IMR-90 (cell line): ENCODE measurements around the gene ZNF26. TPM values are rescaled to one million over a fixed set of nuclear protein-coding genes. Genes with fewer than 3 reads are reported as not detected.

Experiments
- ATAC-seq: fragments of 200-7000 bp; cut with Tn5 transposase; 2 replicates; pipeline ENCODE4 v1.9.1; 2020; ENCODE audit warnings: low read depth, mild to moderate bottlenecking, moderate library complexity
- BruUV-seq: library from RNA; stranded (reverse); fragments of 400-500 nt; replicated peaks from 2 replicates; lab custom pipeline; 2021; lab: Mats Ljungman, UMichigan
- CTCF ChIA-PET: fragments of 300-600 bp; formaldehyde crosslinking; extraction: SDS; loops from one replicate; lab custom pipeline; 2021; ENCODE audit warnings: antibody characterized with exemption; lab: Yijun Ruan, JAX
- POLR2A ChIA-PET: fragments of 300-600 bp; sonication (Branson Sonifier 250); formaldehyde crosslinking; loops from one replicate; lab custom pipeline; 2022; ENCODE audit warnings: antibody characterized with exemption; ENCODE audit not compliant: unreplicated experiment; lab: Charles Lee
- DNase-seq: peaks from one replicate; pipeline ENCODE4 v3.0.0; 2013
- H2AFZ ChIP-seq: replicated peaks from 2 replicates; pipeline ENCODE3; 2013; ENCODE audit warnings: low read length, mild to moderate bottlenecking; ENCODE audit not compliant: poor library complexity
- H2AK5ac ChIP-seq: 2 replicates; pipeline ENCODE4 v1.6.1; 2013; ENCODE audit warnings: low read depth, low read length, inconsistent platforms
- H2AK9ac ChIP-seq: replicated peaks from 2 replicates; pipeline ENCODE3; 2013; ENCODE audit warnings: mild to moderate bottlenecking, low read depth, low read length, moderate library complexity; ENCODE audit not compliant: poor library complexity
- H2BK120ac ChIP-seq: 2 replicates; pipeline ENCODE4 v1.6.1; 2013; ENCODE audit warnings: low read depth, low read length, inconsistent platforms
- H2BK15ac ChIP-seq: 3 replicates; pipeline ENCODE4 v1.6.1; 2013; ENCODE audit warnings: low read depth, low read length, inconsistent platforms
- H2BK20ac ChIP-seq: 2 replicates; pipeline ENCODE4 v1.6.1; 2013; ENCODE audit warnings: low read depth, mild to moderate bottlenecking, inconsistent platforms, low read length, moderate library complexity
- H2BK5ac ChIP-seq: 2 replicates; pipeline ENCODE4 v1.6.1; 2013; ENCODE audit warnings: mild to moderate bottlenecking, low read depth, low read length, inconsistent platforms; ENCODE audit not compliant: poor library complexity, severe bottlenecking
- H3K14ac ChIP-seq: replicated peaks from 2 replicates; pipeline ENCODE4 v1.6.1; 2013; ENCODE audit warnings: low read depth, low read length, inconsistent platforms
- H3K18ac ChIP-seq: 2 replicates; pipeline ENCODE4 v1.6.1; 2013; ENCODE audit warnings: low read depth, low read length, control low read depth
- H3K23ac ChIP-seq: 2 replicates; pipeline ENCODE4 v1.6.1; 2013; ENCODE audit warnings: low read depth, low read length, inconsistent platforms
- H3K27ac ChIP-seq: 2 replicates; pipeline ENCODE4 v1.5.1; 2013; ENCODE audit warnings: mild to moderate bottlenecking, control low read depth, low read length; ENCODE audit not compliant: insufficient read depth
- H3K27me3 ChIP-seq: 2 replicates; pipeline ENCODE4 v1.6.1; 2013; ENCODE audit warnings: low read length; ENCODE audit not compliant: control insufficient read depth, insufficient read depth
- H3K36me3 ChIP-seq: 2 replicates; pipeline ENCODE4 v1.6.1; 2013; ENCODE audit warnings: low read length, mixed read lengths; ENCODE audit not compliant: control insufficient read depth, insufficient read depth
- H3K4ac ChIP-seq: 2 replicates; pipeline ENCODE4 v1.6.1; 2013; ENCODE audit warnings: low read depth, low read length, inconsistent platforms
- H3K4me1 ChIP-seq: 2 replicates; pipeline ENCODE4 v1.6.1; 2013; ENCODE audit warnings: low read length, mixed read lengths; ENCODE audit not compliant: control insufficient read depth, insufficient read depth
- H3K4me2 ChIP-seq: 2 replicates; pipeline ENCODE4 v1.6.1; 2013; ENCODE audit warnings: low read depth, mild to moderate bottlenecking, control low read depth, low read length, moderate library complexity
- H3K4me3 ChIP-seq: 2 replicates; pipeline ENCODE4 v1.5.1; 2013; ENCODE audit warnings: low read depth, mild to moderate bottlenecking, control low read depth, low read length, moderate library complexity; ENCODE audit not compliant: insufficient read depth
- H3K56ac ChIP-seq: 2 replicates; pipeline ENCODE4 v1.6.1; 2013; ENCODE audit warnings: low read length, inconsistent platforms; ENCODE audit not compliant: insufficient read depth; ENCODE audit errors: extremely low read depth
- H3K79me1 ChIP-seq, 2 experiments: 2 replicates each; pipeline ENCODE4 v1.6.1; 2013; ENCODE audit warnings: low read length in 2 of 2, inconsistent platforms in 1 of 2, low read depth in 1 of 2
- H3K9ac ChIP-seq: 2 replicates; pipeline ENCODE4 v1.6.1; 2013; ENCODE audit warnings: low read depth, low read length, control low read depth
- H3K9me1 ChIP-seq: 2 replicates; pipeline ENCODE4 v1.6.1; 2013; ENCODE audit warnings: low read length, inconsistent platforms; ENCODE audit not compliant: insufficient read depth
- H3K9me3 ChIP-seq: 2 replicates; pipeline ENCODE4 v1.6.1; 2013; ENCODE audit warnings: low read length; ENCODE audit not compliant: control insufficient read depth, insufficient read depth
- H4K20me1 ChIP-seq: 2 replicates; pipeline ENCODE4 v1.6.1; 2013; ENCODE audit warnings: low read length, inconsistent platforms; ENCODE audit not compliant: insufficient read depth
- H4K5ac ChIP-seq: 2 replicates; pipeline ENCODE4 v1.6.1; 2013; ENCODE audit warnings: mild to moderate bottlenecking, low read depth, low read length, control low read depth
- H4K8ac ChIP-seq, 2 experiments: 2 replicates each; pipeline ENCODE4 v1.6.1; 2013; ENCODE audit warnings: low read depth in 2 of 2, low read length in 2 of 2, control low read depth in 1 of 2, inconsistent platforms in 1 of 2
- H4K91ac ChIP-seq: 2 replicates; pipeline ENCODE4 v1.6.1; 2013; ENCODE audit warnings: low read depth, low read length, inconsistent platforms; ENCODE audit not compliant: insufficient read depth
- CEBPB ChIP-seq: IDR thresholded peaks from 2 replicates; pipeline ENCODE4 v1.6.1; 2012; ENCODE audit warnings: low read depth, low read length, improper control_type of control experiment
- MAFK ChIP-seq: IDR thresholded peaks from 2 replicates; pipeline ENCODE4 v1.6.1; 2012; ENCODE audit warnings: low read depth, low read length, improper control_type of control experiment
- NFE2L2 ChIP-seq: fragments of 150-350 bp; IDR thresholded peaks from 2 replicates; pipeline ENCODE4 v1.6.1; 2016; ENCODE audit warnings: low read depth, mild to moderate bottlenecking, low read length
- WGBS, 2 experiments: methylation state at CpG; one replicate each; pipeline versions ENCODE4 v1.1.5 to v1.1.7; 2013; ENCODE audit warnings: missing lambda C conversion rate in 2 of 2; ENCODE audit not compliant: insufficient read length in 1 of 2; ENCODE audit errors: extremely low coverage in 2 of 2; 5-methylcytosine and 5-hydroxymethylcytosine counted together
- dilution Hi-C: fragments of 300-500 bp; cut with HindIII; formaldehyde crosslinking; loops from one replicate; pipeline ENCODE4 v1.14.3; 2018; ENCODE audit warnings: low sequenced_read_pairs; ENCODE audit not compliant: unreplicated experiment
- in situ Hi-C: fragments of 300-500 bp; cut with MboI; formaldehyde crosslinking; loops from 3 replicates; pipeline ENCODE4 v1.14.3; 2019; ENCODE audit warnings: low sequenced_read_pairs, inconsistent platforms, mixed read lengths
- intact Hi-C: fragments of 100-400 bp; cut with micrococcal nuclease; formaldehyde crosslinking; loops from 2 replicates; pipeline ENCODE4 v1.10.0; 2022
- polyA plus RNA-seq, 3 experiments: library from polyadenylated mRNA; depleted of rRNA; stranded (reverse); fragments of >200 nt; gene quantifications; 2 replicates each; pipeline ENCODE4 v1.2.3, GENCODE V29; 2012; ENCODE audit warnings: low replicate concordance in 1 of 3
- total RNA-seq: library from RNA; depleted of rRNA; stranded (reverse); fragments of >200 nt; gene quantifications from 2 replicates; pipeline ENCODE4 v1.2.3, GENCODE V29; 2012
- TF ChIP-seq, protein P1 (sequence below): fragments of 150-350 bp; IDR thresholded peaks from 2 replicates; pipeline ENCODE4 v1.6.1; 2017; ENCODE audit warnings: mild to moderate bottlenecking, antibody characterized with exemption, low read length, low read depth
- TF ChIP-seq, protein P2 (sequence below): fragments of 150-350 bp; IDR thresholded peaks from 2 replicates; pipeline ENCODE4 v1.6.1; 2016; ENCODE audit warnings: low read depth, mild to moderate bottlenecking, low read length, moderate library complexity, borderline replicate concordance

ZNF26 gene
- total and polyA plus RNA-seq, 2 of the 4 experiments (the other 2 are of a cell fraction), result 6.3 to 11.8 TPM

DNA sequence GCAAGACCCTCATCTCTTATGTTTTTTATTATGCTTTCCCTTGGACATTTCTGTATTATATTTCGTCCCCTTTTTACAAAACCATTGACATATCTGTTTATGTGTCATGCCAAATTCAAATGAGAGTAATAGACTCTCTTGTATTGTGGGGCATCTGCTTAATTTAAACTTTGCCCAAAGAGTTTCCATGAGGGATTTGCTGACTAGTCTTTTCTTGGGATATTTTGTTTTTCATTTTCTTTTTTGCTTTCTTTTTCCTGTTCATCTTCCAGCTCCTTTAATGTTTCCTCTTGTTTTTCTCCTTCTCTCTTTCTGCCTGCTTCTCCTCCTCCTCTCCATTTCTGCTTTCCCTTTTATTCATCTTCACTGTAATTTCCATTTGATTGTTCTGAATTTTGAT, 13.8 kb upstream of the ZNF26 start:
- in situ Hi-C loops (no loop called here), dilution Hi-C loops (no loop called here), intact Hi-C loops (no loop called here)
- H3K4me1 ChIP-seq, result no peaks in the 10 kb centered on the region
- no peak overlapping the region for H4K91ac ChIP-seq
- H3K4me3 ChIP-seq, result no peak overlapping the region
- H2AK9ac ChIP-seq, result no peak overlapping the region
- no peak overlapping the region for H2AK5ac ChIP-seq
- no peak overlapping the region for H3K9ac ChIP-seq
- no peak overlapping the region for H3K27ac ChIP-seq
- POLR2A ChIA-PET, result no interaction called here
- H2BK5ac ChIP-seq, result no peak overlapping the region
- H3K18ac ChIP-seq, result no peak overlapping the region
- H2BK120ac ChIP-seq, result no peak overlapping the region
- no peaks in the 10 kb centered on the region for H3K27me3 ChIP-seq
- no peak overlapping the region for H3K56ac ChIP-seq
- BruUV-seq, result no TSS peak
- H4K20me1 ChIP-seq, result no peaks in the 10 kb centered on the region
- no peak overlapping the region for H3K23ac ChIP-seq
- peaks cover 3% of the 10 kb centered on the region; the same call in 1 of the 2 replicates for H3K36me3 ChIP-seq
- TF ChIP-seq MAFK (peak; percentile 53; the same call in 1 of the 2 replicates), CEBPB (no peak), NFE2L2 (no peak)
- TF ChIP-seq, protein P1, sequence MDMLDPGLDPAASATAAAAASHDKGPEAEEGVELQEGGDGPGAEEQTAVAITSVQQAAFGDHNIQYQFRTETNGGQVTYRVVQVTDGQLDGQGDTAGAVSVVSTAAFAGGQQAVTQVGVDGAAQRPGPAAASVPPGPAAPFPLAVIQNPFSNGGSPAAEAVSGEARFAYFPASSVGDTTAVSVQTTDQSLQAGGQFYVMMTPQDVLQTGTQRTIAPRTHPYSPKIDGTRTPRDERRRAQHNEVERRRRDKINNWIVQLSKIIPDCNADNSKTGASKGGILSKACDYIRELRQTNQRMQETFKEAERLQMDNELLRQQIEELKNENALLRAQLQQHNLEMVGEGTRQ, result no peak
- TF ChIP-seq, protein P2, sequence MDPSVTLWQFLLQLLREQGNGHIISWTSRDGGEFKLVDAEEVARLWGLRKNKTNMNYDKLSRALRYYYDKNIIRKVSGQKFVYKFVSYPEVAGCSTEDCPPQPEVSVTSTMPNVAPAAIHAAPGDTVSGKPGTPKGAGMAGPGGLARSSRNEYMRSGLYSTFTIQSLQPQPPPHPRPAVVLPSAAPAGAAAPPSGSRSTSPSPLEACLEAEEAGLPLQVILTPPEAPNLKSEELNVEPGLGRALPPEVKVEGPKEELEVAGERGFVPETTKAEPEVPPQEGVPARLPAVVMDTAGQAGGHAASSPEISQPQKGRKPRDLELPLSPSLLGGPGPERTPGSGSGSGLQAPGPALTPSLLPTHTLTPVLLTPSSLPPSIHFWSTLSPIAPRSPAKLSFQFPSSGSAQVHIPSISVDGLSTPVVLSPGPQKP, result no peak
- no peaks in the 10 kb centered on the region for H3K79me1 ChIP-seq
- H3K14ac ChIP-seq, result no peak overlapping the region
- ATAC-seq (no peak), DNase-seq (no peak)
- H4K5ac ChIP-seq, result no peak overlapping the region
- H3K4ac ChIP-seq, result no peak overlapping the region
- no peak overlapping the region for H2AFZ ChIP-seq
- peaks cover 21% of the 10 kb centered on the region for H3K9me3 ChIP-seq
- CTCF ChIA-PET, result no interaction called here
- H2BK20ac ChIP-seq, result no peak overlapping the region
- H2BK15ac ChIP-seq, result no peak overlapping the region
- no CpG with 5 or more reads among the region's 1 CpG for WGBS, 2 experiments
- no peak overlapping the region for H4K8ac ChIP-seq
- H3K4me2 ChIP-seq, result no peak overlapping the region
- H3K9me1 ChIP-seq, result no peaks in the 10 kb centered on the region
